Measurements from ENCODE around the gene IQGAP2.
"Not testable (repeated sequence)": the region's sequence is repeated elsewhere in the genome, so short reads cannot be mapped to it uniquely, and the experiment has no call there.

Gene IQGAP2, protein sequence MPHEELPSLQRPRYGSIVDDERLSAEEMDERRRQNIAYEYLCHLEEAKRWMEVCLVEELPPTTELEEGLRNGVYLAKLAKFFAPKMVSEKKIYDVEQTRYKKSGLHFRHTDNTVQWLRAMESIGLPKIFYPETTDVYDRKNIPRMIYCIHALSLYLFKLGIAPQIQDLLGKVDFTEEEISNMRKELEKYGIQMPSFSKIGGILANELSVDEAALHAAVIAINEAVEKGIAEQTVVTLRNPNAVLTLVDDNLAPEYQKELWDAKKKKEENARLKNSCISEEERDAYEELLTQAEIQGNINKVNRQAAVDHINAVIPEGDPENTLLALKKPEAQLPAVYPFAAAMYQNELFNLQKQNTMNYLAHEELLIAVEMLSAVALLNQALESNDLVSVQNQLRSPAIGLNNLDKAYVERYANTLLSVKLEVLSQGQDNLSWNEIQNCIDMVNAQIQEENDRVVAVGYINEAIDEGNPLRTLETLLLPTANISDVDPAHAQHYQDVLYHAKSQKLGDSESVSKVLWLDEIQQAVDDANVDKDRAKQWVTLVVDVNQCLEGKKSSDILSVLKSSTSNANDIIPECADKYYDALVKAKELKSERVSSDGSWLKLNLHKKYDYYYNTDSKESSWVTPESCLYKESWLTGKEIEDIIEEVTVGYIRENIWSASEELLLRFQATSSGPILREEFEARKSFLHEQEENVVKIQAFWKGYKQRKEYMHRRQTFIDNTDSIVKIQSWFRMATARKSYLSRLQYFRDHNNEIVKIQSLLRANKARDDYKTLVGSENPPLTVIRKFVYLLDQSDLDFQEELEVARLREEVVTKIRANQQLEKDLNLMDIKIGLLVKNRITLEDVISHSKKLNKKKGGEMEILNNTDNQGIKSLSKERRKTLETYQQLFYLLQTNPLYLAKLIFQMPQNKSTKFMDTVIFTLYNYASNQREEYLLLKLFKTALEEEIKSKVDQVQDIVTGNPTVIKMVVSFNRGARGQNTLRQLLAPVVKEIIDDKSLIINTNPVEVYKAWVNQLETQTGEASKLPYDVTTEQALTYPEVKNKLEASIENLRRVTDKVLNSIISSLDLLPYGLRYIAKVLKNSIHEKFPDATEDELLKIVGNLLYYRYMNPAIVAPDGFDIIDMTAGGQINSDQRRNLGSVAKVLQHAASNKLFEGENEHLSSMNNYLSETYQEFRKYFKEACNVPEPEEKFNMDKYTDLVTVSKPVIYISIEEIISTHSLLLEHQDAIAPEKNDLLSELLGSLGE (N-terminal part only)

DNA sequence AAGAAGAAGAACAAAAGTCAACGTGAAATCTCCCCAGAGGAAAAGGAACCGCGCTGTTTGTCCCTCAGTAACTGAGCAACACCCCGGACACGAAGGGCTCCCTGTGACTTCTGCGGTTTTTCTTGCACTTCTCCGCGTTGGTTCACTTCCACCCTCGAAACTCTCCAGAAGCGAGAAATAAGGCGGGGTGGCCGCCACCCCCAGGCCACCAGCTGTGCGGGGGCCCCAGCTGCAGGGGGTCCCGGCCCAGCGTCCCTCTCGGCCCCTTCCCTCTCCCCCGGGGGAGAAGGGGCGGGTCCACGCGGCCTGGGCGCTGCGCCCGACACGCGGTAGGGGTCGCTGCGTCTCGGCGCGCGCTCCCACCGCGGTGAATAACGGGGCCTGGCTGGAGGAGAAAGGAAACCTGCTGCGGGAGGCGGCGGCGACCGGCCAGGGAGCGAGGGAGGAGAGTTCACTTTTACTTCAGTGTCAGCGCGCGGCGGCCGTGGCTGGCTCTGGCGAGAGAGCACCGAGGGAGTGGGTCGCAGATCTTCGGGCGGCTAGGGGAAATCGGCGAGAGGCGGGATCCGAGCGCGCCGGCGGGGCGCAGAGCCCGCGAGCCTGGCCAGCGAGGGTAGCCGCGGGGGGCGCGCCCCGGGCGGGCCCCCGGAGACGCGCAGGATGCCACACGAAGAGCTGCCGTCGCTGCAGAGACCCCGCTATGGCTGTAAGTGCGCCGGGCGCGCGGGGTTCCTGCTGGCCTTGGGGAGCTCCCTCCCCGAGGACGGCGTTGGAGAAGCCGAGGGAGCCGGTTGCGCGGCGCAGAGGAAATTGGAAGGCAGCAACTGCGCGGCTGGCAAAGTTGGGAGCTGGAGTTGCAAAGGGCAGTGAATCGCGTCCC is at the start of gene IQGAP2:
Gene IQGAP2 (plus strand): TSS at position 400 of the 880 bp plus-strand sequence. CDS start 261 bp downstream, at position 661.
- Mint-ChIP-seq H3K4me3 (peak within 1 kb of the TSS; percentile 90 to 99), H3K9me3 (no peaks in the 10 kb centered on the region), H3K27me3 (no peaks in the 10 kb centered on the region), H3K27ac (peak within 1 kb of the TSS; percentile 97 to 100), H3K4me1 (peaks cover 38% of the 10 kb centered on the region)
- DNase-seq (peak; percentile 89 to 93), ATAC-seq (peak; percentile 61)

DNA sequence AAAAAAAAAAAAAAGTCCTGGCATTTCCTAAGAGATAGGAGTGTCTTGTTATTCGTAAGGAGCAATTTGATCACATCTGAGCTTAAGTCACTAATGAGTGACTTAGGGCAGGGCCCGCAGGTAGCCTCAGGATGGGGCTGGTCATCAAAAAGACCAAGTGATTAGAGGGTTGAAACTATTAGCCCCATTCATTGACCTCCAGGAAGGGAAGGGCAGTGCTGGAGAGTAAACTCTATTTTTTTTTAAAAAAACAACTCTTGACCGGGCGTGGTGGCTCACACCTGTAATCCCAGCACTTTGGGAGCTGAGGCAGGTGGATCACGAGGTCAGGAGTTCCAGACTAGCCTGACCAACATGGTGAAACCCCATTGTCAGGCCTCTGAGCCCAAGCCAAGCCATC is 46.2 kb upstream of the IQGAP2 start:
- H3K27me3 Mint-ChIP-seq = no peaks in the 10 kb centered on the region
- no peak overlapping the region for H3K27ac Mint-ChIP-seq
- ATAC-seq = no peak
- H3K4me1 Mint-ChIP-seq = no peaks in the 10 kb centered on the region
- DNase-seq = no peak
- H3K9me3 Mint-ChIP-seq = no peaks in the 10 kb centered on the region
- no peak overlapping the region for H3K4me3 Mint-ChIP-seq

DNA sequence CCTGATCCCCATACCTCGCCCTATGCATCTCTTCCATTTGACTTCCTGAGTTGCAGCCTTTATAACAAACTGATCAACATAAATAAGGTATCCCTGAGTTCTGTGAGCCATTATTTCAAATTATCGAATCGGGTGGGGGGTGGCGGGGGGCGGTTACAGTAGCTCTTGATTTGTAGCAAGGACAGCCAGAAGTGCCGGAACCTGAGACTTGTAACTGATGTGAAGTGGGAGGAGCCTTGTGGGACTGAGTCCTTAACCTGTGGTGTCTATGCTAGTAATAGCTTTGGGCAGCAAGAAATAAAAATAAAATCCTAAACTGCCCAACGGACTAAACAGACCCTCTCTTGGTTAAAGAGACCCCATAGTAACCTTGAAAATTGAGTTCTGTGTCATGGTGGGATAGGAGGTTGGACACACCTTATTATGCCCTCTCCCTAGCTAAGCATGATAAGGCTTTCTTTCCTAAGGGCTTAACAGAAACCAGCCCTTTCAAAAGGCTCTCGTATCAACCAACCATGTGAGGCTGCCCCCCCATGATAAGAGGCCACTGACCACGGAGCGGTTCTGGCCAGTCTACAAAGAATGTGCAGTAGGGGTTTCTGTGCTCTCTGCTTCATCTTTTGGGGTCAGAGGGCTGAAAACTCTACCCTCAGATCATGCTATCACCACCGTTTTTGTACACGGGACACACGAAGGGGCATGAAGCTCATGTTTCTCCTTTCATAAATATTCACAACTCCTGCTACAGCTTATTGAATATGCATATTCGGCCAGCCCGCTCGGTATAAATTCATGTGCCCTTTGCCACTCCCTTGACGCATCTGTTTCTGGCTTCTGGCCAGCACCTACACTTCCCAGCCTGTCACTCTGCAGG is 39.5 kb upstream of the IQGAP2 start:
- H3K9me3 Mint-ChIP-seq = no peaks in the 10 kb centered on the region
- ATAC-seq = no peak

DNA sequence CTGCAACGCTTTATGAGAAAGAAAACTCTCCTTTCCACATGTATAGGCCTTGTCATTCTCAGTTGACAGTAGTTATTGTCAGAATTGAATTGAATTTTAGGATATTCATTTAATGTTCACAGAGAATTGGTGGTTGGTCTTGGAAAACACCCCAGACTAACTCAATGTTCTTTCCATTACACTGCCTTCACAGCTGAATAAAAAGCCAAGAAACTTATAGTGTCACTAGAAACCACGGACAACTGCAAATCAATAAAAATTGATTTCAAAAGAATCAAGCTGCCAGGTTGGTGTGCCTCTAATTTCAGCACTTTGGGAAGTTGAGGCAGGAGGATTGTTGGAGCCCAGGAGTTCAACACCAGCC is 38.9 kb upstream of the IQGAP2 start:
- Mint-ChIP-seq H3K27me3 (peaks cover 13% of the 10 kb centered on the region), H3K4me1 (peaks cover 23% of the 10 kb centered on the region), H3K4me3 (no peak overlapping the region), H3K9me3 (peaks cover 0 to 5% of the 10 kb centered on the region in 2 donors), H3K27ac (no peak overlapping the region)
- DNase-seq (no peak), ATAC-seq (no peak)

More for the DNA sequence above, 39.5 kb upstream of the IQGAP2 start:
- no peak overlapping the region for H3K4me3 Mint-ChIP-seq
- DNase-seq = no peak
- H3K27ac Mint-ChIP-seq = no peak overlapping the region
- peaks cover 13% of the 10 kb centered on the region for H3K27me3 Mint-ChIP-seq
- H3K4me1 Mint-ChIP-seq = peaks cover 17% of the 10 kb centered on the region

DNA sequence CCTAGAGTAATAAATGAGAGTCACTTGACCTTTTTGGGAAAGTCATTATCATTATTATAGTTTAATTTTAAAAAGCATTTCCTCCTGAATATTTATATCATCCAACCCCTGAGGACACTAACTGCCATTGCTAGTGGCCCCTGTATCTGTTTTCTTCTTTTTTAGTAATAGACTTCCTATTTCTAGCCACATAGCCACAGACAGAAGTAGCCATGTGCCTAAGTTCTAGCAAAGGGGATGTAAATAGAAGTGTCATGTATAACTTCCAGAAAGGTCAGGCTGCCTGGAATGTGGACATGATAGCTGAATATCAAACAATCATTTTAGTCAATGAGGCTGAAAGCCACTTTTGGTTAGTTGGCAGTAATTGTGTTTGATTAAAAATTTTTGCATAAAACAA is 37.5 kb upstream of the IQGAP2 start:
- peaks cover 0 to 5% of the 10 kb centered on the region in 2 donors for H3K9me3 Mint-ChIP-seq
- DNase-seq = no peak
- H3K4me1 Mint-ChIP-seq = peaks cover 32% of the 10 kb centered on the region
- H3K27me3 Mint-ChIP-seq = peaks cover 13% of the 10 kb centered on the region
- no peak overlapping the region for H3K27ac Mint-ChIP-seq
- no peak overlapping the region for H3K4me3 Mint-ChIP-seq
- no peak for ATAC-seq

DNA sequence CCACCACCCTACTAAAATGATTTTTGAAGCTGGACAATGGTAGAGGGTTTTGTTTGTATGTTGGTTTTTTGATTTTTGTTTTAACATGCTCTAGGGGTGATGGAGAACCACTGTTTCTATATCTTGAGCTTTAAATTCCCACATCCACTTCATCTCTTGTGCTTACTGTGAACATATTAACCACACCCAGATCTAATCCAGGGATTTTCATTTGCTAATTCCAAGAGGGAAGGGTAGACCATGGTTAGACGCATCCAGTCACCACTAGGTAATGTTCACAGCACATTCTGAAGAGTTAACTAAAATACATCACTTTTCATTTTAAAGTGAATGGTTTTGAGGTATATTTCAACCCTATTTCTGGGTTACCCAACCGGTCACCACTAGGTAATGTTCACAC is 36.5 kb upstream of the IQGAP2 start:
- no peak for DNase-seq
- H3K9me3 Mint-ChIP-seq = peaks cover 0 to 5% of the 10 kb centered on the region in 2 donors
- no peak overlapping the region for H3K27ac Mint-ChIP-seq

DNA sequence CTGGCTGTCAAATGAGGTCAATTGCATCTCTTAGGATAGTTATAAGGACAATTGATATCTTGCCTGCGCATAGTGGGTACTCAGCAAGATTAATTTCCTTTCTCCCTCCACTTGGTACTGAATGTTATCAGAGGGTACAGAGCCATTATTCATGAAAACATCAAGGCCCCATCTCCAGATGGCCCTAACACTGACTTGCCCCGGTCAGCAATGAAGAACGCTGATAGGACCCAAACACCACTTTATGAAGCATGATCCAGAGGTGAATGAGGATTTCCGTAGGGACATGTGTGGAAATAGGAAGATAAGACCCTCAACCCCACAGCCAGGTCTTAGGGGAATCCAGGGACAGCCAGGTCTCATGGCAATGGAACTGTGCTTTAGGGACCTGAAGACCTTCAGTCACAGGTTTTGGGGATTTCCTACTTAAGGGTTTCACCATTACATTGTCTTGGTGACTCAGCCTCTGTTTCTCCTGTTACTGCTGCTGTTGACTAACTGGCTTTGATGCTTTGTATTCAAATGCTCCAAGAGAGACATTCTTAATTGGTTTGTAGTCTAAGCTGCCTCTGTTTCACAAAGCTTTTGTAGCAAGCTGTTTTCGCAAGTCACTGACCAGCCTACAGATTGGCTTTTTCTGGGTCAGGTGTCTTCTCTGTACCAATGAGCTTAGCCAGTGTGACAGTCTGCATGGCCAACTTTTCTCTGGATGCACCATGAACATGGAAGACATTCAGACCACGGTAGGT is 35.3 kb upstream of the IQGAP2 start:
- DNase-seq = peak; percentile 34 to 50
- ATAC-seq = peak; percentile 96
- H3K9me3 Mint-ChIP-seq = peaks cover 0 to 5% of the 10 kb centered on the region in 2 donors
- peak overlapping the region in 1 of 2 donors; percentile 65 for H3K27ac Mint-ChIP-seq
- H3K4me3 Mint-ChIP-seq = no peak overlapping the region
- H3K4me1 Mint-ChIP-seq = peaks cover 43% of the 10 kb centered on the region
- H3K27me3 Mint-ChIP-seq = peaks cover 10% of the 10 kb centered on the region

More for the DNA sequence above, 36.5 kb upstream of the IQGAP2 start:
- H3K27me3 Mint-ChIP-seq = peaks cover 13% of the 10 kb centered on the region
- H3K4me3 Mint-ChIP-seq = no peak overlapping the region
- no peak for ATAC-seq
- H3K4me1 Mint-ChIP-seq = peaks cover 32% of the 10 kb centered on the region

DNA sequence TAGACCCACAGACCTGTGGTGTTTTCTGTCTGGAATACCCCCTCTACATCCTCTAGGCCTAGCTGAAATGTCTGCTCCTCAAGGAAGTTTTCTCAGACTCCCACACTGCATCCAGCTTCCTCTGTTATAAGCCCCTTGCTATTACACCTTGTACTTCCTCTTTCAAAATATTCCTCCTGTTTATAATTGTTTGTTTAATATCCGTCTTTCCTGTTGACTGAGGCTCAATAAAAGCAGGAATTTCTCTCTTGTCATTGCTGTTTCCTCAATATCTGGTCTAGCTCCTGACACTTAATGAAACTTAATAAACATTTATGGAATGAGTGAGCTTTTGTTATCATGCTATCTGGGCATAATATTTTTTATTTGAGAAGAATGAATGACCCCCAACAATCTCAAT is 34.1 kb upstream of the IQGAP2 start:
- no peak for ATAC-seq
- Mint-ChIP-seq H3K4me3 (peak overlapping the region; percentile 19 to 31), H3K4me1 (peaks cover 42% of the 10 kb centered on the region), H3K9me3 (peaks cover 0 to 5% of the 10 kb centered on the region in 2 donors), H3K27ac (peak overlapping the region; percentile 59 to 85), H3K27me3 (peaks cover 6% of the 10 kb centered on the region)
- DNase-seq = no peak

DNA sequence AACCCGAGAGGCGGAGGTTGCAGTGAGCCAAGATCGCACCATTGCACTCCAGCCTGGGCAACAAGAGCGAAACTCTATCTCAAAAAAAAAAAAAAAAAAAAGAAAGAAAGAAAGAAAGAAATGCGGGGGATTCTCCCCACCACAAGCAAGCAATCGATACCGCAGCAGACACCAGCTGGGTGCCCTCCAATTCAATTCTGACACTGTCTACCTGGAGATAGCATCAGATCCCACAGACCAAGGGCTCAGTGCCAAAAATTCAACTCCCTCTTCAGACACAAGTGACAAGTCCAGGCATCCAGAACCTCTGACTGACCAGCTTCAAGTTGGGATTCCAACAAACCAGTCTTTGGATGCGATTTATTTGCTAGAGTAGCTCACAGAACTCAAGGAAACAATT is 33.4 kb upstream of the IQGAP2 start:
- DNase-seq = peak; percentile 12 to 14
- not testable (repeated sequence) for H3K27me3 Mint-ChIP-seq, ATAC-seq

DNA sequence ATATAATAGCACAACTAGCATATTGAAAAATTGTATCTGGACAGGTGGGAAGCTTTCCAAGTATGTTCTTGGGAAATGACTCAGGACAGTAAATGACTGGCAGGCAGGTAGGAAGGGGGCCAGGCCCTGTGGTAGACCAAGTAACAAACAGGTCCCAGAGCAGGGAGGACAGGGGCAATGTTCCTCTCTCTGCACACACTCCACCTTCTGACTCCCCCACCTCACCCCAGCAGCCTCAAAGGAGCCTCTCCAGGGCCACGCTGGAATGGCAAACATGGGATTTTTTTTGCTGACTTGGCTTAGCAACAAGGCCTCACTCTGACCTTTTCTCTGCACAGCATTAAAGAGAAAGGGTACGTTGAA is 31.1 kb upstream of the IQGAP2 start:
- Mint-ChIP-seq H3K9me3 (peaks cover 0 to 5% of the 10 kb centered on the region in 2 donors), H3K4me1 (peaks cover 49% of the 10 kb centered on the region), H3K4me3 (no peak overlapping the region), H3K27ac (no peak overlapping the region), H3K27me3 (no peaks in the 10 kb centered on the region)
- no peak for ATAC-seq
- DNase-seq = no peak

More for the DNA sequence above, 33.4 kb upstream of the IQGAP2 start:
- peaks cover 39% of the 10 kb centered on the region for H3K4me1 Mint-ChIP-seq
- H3K27ac Mint-ChIP-seq, H3K4me3 Mint-ChIP-seq, H3K9me3 Mint-ChIP-seq: not testable (repeated sequence)

DNA sequence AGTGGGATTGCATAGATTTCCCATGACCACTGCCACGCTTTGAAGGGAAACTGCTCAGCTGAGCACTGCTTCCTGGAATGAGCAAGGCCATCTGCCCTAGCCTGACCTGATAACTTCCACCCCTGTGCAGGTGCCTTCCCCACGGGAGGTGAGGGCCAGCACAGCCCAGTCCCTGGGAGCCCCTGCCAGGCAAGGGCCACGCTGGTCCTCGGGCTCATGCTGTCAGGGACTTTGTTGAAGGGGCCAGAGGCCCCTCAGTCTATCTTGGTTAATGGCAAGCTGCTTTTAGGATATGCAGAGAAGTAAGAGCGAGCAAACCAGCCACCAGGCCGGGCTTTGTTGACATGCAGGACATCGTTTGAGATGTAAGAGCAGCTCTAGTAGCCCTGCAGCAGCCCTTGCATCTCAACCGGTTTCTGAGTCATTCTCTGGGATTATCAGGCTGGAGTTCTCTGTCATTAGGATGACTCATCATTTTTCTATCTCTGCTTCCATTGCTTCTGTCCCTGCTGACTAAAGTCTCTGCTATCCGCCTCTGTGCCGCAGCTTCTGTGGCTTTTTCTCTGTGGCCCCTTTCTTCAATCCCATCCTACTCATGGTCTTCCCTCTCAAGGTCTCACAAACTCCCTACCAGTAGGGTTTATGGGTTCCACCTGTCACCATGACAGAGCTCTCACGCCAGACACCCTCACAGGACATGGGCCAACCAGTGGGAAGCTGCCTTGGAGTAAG is 30.6 kb upstream of the IQGAP2 start:
- Mint-ChIP-seq H3K27me3 (no peaks in the 10 kb centered on the region), H3K9me3 (peaks cover 0 to 5% of the 10 kb centered on the region in 2 donors), H3K27ac (no peak overlapping the region), H3K4me1 (peaks cover 47% of the 10 kb centered on the region), H3K4me3 (no peak overlapping the region)
- ATAC-seq (no peak), DNase-seq (no peak)

DNA sequence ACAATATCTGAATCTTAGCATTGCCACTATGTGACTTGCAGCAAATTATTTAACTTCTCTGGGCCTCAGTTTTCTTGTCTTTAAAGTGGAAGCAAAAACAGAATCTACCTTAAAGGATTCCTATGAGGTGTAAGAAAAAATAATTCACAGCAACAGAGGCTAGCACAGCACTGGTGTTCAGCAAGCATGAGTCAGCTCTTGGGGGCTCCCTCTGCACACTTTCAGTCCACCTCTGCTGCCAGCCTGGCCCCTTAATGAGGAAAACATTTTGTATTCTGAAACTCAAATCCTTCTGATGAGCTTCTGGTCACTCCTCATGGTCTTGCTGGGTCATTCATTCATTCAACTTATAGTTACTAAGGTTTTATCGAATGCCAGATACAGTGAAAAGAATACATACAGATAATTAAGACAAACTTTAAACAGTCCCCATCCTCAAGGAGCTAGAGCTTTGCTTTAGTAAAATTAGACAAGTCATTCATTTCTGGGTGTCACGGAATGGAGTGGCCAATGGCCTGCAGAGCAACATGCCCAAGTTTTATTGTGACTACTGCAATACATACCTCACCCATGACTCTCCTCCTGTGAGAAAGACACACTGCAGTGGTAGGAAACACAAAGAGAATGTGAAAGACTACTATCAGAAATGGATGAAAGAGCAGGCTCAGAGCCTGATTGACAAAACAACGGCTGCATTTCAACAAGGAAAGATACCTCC is 26.8 kb upstream of the IQGAP2 start:
- DNase-seq (no peak), ATAC-seq (no peak)
- Mint-ChIP-seq H3K27ac (no peak overlapping the region), H3K4me3 (no peak overlapping the region), H3K4me1 (peaks cover 38% of the 10 kb centered on the region), H3K9me3 (no peaks in the 10 kb centered on the region), H3K27me3 (no peaks in the 10 kb centered on the region)
